PC-9 (cell line): Measurements from ENCODE around the gene NMS. TPM values are rescaled to one million over a fixed set of nuclear protein-coding genes. Genes with fewer than 3 reads are reported as not detected.

Experiments used
- BruUV-seq: library from RNA; stranded (reverse); fragments of 400-500 nt; replicated peaks from 2 replicates; lab custom pipeline; 2021; lab: Mats Ljungman, UMichigan
- CTCF ChIA-PET: fragments of 300-600 bp; sonication (Branson Sonifier 250); formaldehyde crosslinking; loops from one replicate; lab custom pipeline; 2022; ENCODE audit warnings: antibody characterized with exemption; lab: Charles Lee
- POLR2A ChIA-PET: fragments of 300-600 bp; sonication (Branson Sonifier 250); formaldehyde crosslinking; loops from one replicate; lab custom pipeline; 2022; ENCODE audit warnings: antibody characterized with exemption; ENCODE audit not compliant: unreplicated experiment; lab: Charles Lee
- DNase-seq, 2 experiments: peaks; one replicate each; pipeline versions ENCODE4 v3.0.0 to v3.0.0-alpha.2; 2015 to 2022; ENCODE audit warnings: mixed read lengths in 1 of 2
- H2AFZ ChIP-seq: fragments of 200-600 bp; sonication (generic); 2 replicates; pipeline ENCODE4 v1.8.1; 2017; ENCODE audit warnings: antibody characterized with exemption
- H3F3A ChIP-seq: fragments of 200-600 bp; sonication (generic); 2 replicates; pipeline ENCODE4 v1.8.1; 2017; ENCODE audit warnings: antibody characterized with exemption, mild to moderate bottlenecking, low read depth; ENCODE audit not compliant: insufficient read depth
- H3K27ac ChIP-seq: fragments of 200-600 bp; sonication (generic); 2 replicates; pipeline ENCODE4 v1.6.1; 2016; ENCODE audit warnings: mixed run types
- H3K27me3 ChIP-seq: fragments of 200-600 bp; sonication (generic); 2 replicates; pipeline ENCODE4 v1.6.1; 2016; ENCODE audit warnings: low read depth, mixed run types; ENCODE audit not compliant: insufficient read depth
- H3K36me3 ChIP-seq: fragments of 200-600 bp; sonication (generic); 2 replicates; pipeline ENCODE4 v1.6.1; 2016; ENCODE audit warnings: low read depth, mixed run types
- H3K4me1 ChIP-seq: fragments of 200-600 bp; sonication (generic); replicated peaks from 2 replicates; pipeline ENCODE4 v1.6.1; 2016; ENCODE audit warnings: mixed run types; ENCODE audit not compliant: insufficient read depth
- H3K4me2 ChIP-seq: fragments of 200-600 bp; sonication (generic); 2 replicates; pipeline ENCODE4 v1.6.1; 2017; ENCODE audit warnings: mixed run types
- H3K4me3 ChIP-seq: fragments of 200-600 bp; sonication (generic); 2 replicates; pipeline ENCODE4 v1.6.1; 2016; ENCODE audit warnings: mixed run types
- H3K79me2 ChIP-seq: fragments of 200-600 bp; sonication (generic); 2 replicates; pipeline ENCODE4 v1.6.1; 2017; ENCODE audit warnings: low read depth, mixed run types
- H3K9me2 ChIP-seq: fragments of 200-600 bp; sonication (generic); 2 replicates; pipeline ENCODE4 v1.8.1; 2017; ENCODE audit warnings: mild to moderate bottlenecking; ENCODE audit not compliant: insufficient read depth
- H3K9me3 ChIP-seq: fragments of 200-600 bp; sonication (generic); 2 replicates; pipeline ENCODE4 v1.8.1; 2016; ENCODE audit warnings: low read depth; ENCODE audit not compliant: insufficient read depth
- H4K20me1 ChIP-seq: fragments of 200-600 bp; sonication (generic); 2 replicates; pipeline ENCODE4 v1.8.1; 2017; ENCODE audit not compliant: insufficient read depth
- CTCF ChIP-seq: fragments of 200-600 bp; sonication (generic); conservative IDR thresholded peaks from 2 replicates; pipeline ENCODE4 v1.6.1; 2017; ENCODE audit warnings: mixed run types, antibody characterized with exemption, mild to moderate bottlenecking, moderate library complexity
- EZH2 ChIP-seq: fragments of 200-600 bp; sonication (generic); IDR thresholded peaks from 2 replicates; pipeline ENCODE4 v1.8.0; 2017; ENCODE audit warnings: antibody characterized with exemption, low read depth
- intact Hi-C: fragments of 100-400 bp; cut with micrococcal nuclease; formaldehyde crosslinking; loops from one replicate; pipeline ENCODE4 v1.10.0; 2022; ENCODE audit not compliant: unreplicated experiment
- total RNA-seq: library from RNA; stranded (reverse); gene quantifications from 2 replicates; pipeline ENCODE4 v1.2.3, GENCODE V29; 2021

NMS gene
- total RNA-seq, 1 experiment from 2014 or later = not detected

DNA sequence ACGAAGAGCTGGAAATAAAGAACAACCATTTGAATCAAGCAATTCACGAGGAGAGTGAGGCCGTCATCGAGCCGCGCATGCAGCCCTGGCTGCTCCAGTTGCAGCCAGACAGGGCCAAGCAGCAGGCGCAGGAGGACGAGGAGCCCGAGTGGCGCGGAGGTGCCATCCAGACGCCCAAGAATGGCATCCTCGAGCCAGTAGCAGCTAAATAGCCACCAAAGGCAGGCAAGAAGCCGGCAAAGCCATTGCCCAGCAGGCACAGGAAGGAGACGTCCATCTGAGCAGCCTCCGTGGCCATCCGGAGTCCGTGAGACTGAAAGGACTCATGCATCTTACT, 43.9 kb upstream of the NMS start:
- Histone ChIP-seq H3K4me3 (no peak overlapping the region), H3K36me3 (no peaks in the 10 kb centered on the region), H3K9me3 (no peaks in the 10 kb centered on the region), H3K9me2 (no peaks in the 10 kb centered on the region; the same call in 1 of the 2 replicates), H3K4me1 (no peaks in the 10 kb centered on the region), H3F3A (no peaks in the 10 kb centered on the region), H3K27me3 (peaks cover 41% of the 10 kb centered on the region; the same call in 1 of the 2 replicates), H2AFZ (no peak overlapping the region), H3K79me2 (no peaks in the 10 kb centered on the region), H3K27ac (no peak overlapping the region), H3K4me2 (no peak overlapping the region), H4K20me1 (0 out of 2 replicates have a peak, but pooled peaks cover 5% of the 10 kb centered on the region)
- ChIA-PET CTCF (no interaction called here), POLR2A (no interaction called here)
- TF ChIP-seq EZH2 (no peak), CTCF (no peak)
- DNase-seq = no peak
- no TSS peak for BruUV-seq
- intact Hi-C loops = no loop called here

DNA sequence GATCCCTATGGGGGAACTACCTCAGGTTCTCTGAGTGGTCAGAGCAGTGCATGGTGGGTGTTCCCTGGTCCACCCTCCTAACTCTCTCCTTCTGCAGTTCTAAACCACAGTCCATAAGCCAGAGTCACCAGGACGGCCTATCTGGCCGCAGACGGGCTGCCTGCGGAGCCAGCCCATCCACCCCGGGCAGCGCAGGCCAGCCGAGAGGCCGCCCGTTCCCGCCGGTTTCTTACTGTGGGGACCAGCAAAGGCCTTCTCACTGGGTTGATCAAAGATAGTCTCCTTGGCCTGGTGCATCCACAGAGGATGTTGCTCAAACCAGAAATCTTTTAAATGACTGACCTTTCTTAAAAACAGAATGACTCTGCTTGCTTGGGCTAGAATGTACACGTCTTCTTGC, 43.2 kb upstream of the NMS start:
- ChIA-PET POLR2A (no interaction called here), CTCF (no interaction called here)
- DNase-seq = no peak
- H4K20me1 ChIP-seq = 0 out of 2 replicates have a peak, but pooled peaks cover 5% of the 10 kb centered on the region
- H3K79me2 ChIP-seq = no peaks in the 10 kb centered on the region
- H3K4me3 ChIP-seq = no peak overlapping the region
- H3K4me2 ChIP-seq = no peak overlapping the region
- H3K27ac ChIP-seq = no peak overlapping the region
- H2AFZ ChIP-seq = no peak overlapping the region
- intact Hi-C loops = no loop called here
- no peak for TF ChIP-seq CTCF
- no peak for TF ChIP-seq EZH2
- no peaks in the 10 kb centered on the region for H3F3A ChIP-seq
- H3K9me2 ChIP-seq = no peaks in the 10 kb centered on the region; the same call in 1 of the 2 replicates
- BruUV-seq = no TSS peak
- no peaks in the 10 kb centered on the region for H3K9me3 ChIP-seq
- H3K27me3 ChIP-seq = peaks cover 41% of the 10 kb centered on the region; the same call in 1 of the 2 replicates
- no peaks in the 10 kb centered on the region for H3K4me1 ChIP-seq
- H3K36me3 ChIP-seq = no peaks in the 10 kb centered on the region

- H3K4me3 ChIP-seq = no peak overlapping the region
- H4K20me1 ChIP-seq = 0 out of 2 replicates have a peak, but pooled peaks cover 5% of the 10 kb centered on the region
- H3K36me3 ChIP-seq = no peaks in the 10 kb centered on the region
- H3K79me2 ChIP-seq = no peaks in the 10 kb centered on the region
- POLR2A ChIA-PET = no interaction called here
- CTCF ChIA-PET = no interaction called here
- no peaks in the 10 kb centered on the region for H3K4me1 ChIP-seq
- peak; percentile 74 for TF ChIP-seq CTCF
- TF ChIP-seq EZH2 = no peak
- no peak overlapping the region for H3K27ac ChIP-seq
- no peaks in the 10 kb centered on the region for H3K9me3 ChIP-seq
- H3K27me3 ChIP-seq = peaks cover 41% of the 10 kb centered on the region; the same call in 1 of the 2 replicates
- no peaks in the 10 kb centered on the region for H3F3A ChIP-seq
- no peak overlapping the region for H3K4me2 ChIP-seq
- no peaks in the 10 kb centered on the region; the same call in 1 of the 2 replicates for H3K9me2 ChIP-seq
- intact Hi-C loops = no loop called here
- DNase-seq = peak in 1 of 2 experiments; percentile 38
- no TSS peak for BruUV-seq
- no peak overlapping the region for H2AFZ ChIP-seq
These were observed 42.5 kb upstream of the NMS start for GRCh38 chr2:100427627-100428258.
